GM10847 (cell line): Measurements from ENCODE around the gene IL1RL2.

ENCODE experiments used
- POLR2A ChIP-seq: IDR thresholded peaks from 2 replicates; pipeline ENCODE4 v1.6.1; 2011; ENCODE audit not compliant: insufficient read length; ENCODE audit errors: extremely low read depth

Gene IL1RL2

GRCh38 chr2:102238778-102239177, 52.0 kb downstream of the IL1RL2 start:
- no peak for TF ChIP-seq POLR2A

- TF ChIP-seq POLR2A = no peak
Measured at GRCh38 chr2:102239344-102239743, 52.5 kb downstream of the IL1RL2 start.

GRCh38 chr2:102240640-102241370, 54.0 kb downstream of the IL1RL2 start:
- no peak for TF ChIP-seq POLR2A

- TF ChIP-seq POLR2A = no peak
Measured at GRCh38 chr2:102241616-102242305, 54.9 kb downstream of the IL1RL2 start.

GRCh38 chr2:102245266-102246151, 58.7 kb downstream of the IL1RL2 start:
- TF ChIP-seq POLR2A = no peak

GRCh38 chr2:102250278-102250821, 63.5 kb downstream of the IL1RL2 start:
- no peak for TF ChIP-seq POLR2A

- no peak for TF ChIP-seq POLR2A
Measured at GRCh38 chr2:102251042-102251848, 64.4 kb downstream of the IL1RL2 start.

- no peak for TF ChIP-seq POLR2A
Measured at GRCh38 chr2:102251849-102252203, 65.0 kb downstream of the IL1RL2 start.

GRCh38 chr2:102252236-102252635, 65.4 kb downstream of the IL1RL2 start:
- TF ChIP-seq POLR2A = no peak

- no peak for TF ChIP-seq POLR2A
Measured at GRCh38 chr2:102253140-102253752, 66.4 kb downstream of the IL1RL2 start.

GRCh38 chr2:102253753-102254150, 66.9 kb downstream of the IL1RL2 start:
- no peak for TF ChIP-seq POLR2A

- no peak for TF ChIP-seq POLR2A
Measured at GRCh38 chr2:102256276-102256675, 69.5 kb downstream of the IL1RL2 start.

GRCh38 chr2:102256874-102257462, 70.1 kb downstream of the IL1RL2 start:
- TF ChIP-seq POLR2A = no peak

GRCh38 chr2:102258025-102258385, 71.2 kb downstream of the IL1RL2 start:
- TF ChIP-seq POLR2A = no peak
